CD14-positive monocyte (primary cell): Measurements from ENCODE around the gene AMPH. TPM values are rescaled to one million over a fixed set of nuclear protein-coding genes. Genes with fewer than 3 reads are reported as not detected.
"Not testable (repeated sequence)": the region's sequence is repeated elsewhere in the genome, so short reads cannot be mapped to it uniquely, and the experiment has no call there.

Experiments
- DNase-seq, 3 donors: peaks; one replicate each; pipeline ENCODE4 v3.0.0-alpha.2; 2011 to 2022
- H2AFZ ChIP-seq: 2 replicates; pipeline ENCODE4 v1.6.0; 2012; ENCODE audit warnings: mild to moderate bottlenecking, low read depth, low read length, inconsistent platforms; ENCODE audit not compliant: insufficient read depth, poor library complexity, severe bottlenecking
- H3K27ac ChIP-seq, 2 donors: 1 replicate in 1 of 2; 2 replicates in 1 of 2; pipeline ENCODE4 v1.5.1; 2012 to 2013; ENCODE audit warnings: low read length in 2 of 2, control low read depth in 1 of 2, inconsistent platforms in 1 of 2, low read depth in 1 of 2, mild to moderate bottlenecking in 1 of 2
- H3K27me3 ChIP-seq, 2 donors: one replicate each; pipeline versions ENCODE4 v1.6.0 to v1.6.1; 2011 to 2013; ENCODE audit warnings: low read length in 2 of 2; ENCODE audit not compliant: control insufficient read depth in 2 of 2, insufficient read depth in 2 of 2
- H3K36me3 ChIP-seq, 2 donors: replicated peaks in 1 of 2; 1 replicate in 1 of 2; 2 replicates in 1 of 2; pipeline versions ENCODE4 v1.5.1 to v1.6.1; 2012 to 2013; ENCODE audit warnings: low read length in 2 of 2, control low read depth in 1 of 2, inconsistent platforms in 1 of 2, mild to moderate bottlenecking in 1 of 2; ENCODE audit not compliant: insufficient read depth in 2 of 2, control insufficient read depth in 1 of 2
- H3K4me1 ChIP-seq, 2 donors: 1 replicate in 1 of 2; 2 replicates in 1 of 2; pipeline versions ENCODE4 v1.5.1 to v1.6.1; 2012 to 2013; ENCODE audit warnings: low read length in 2 of 2, control low read depth in 1 of 2, inconsistent platforms in 1 of 2, mild to moderate bottlenecking in 1 of 2, moderate library complexity in 1 of 2; ENCODE audit not compliant: insufficient read depth in 2 of 2, control insufficient read depth in 1 of 2
- H3K4me2 ChIP-seq: replicated peaks from 2 replicates; pipeline ENCODE3; 2012; ENCODE audit warnings: low read length, moderate library complexity, mild to moderate bottlenecking; ENCODE audit not compliant: poor library complexity, severe bottlenecking; ENCODE audit errors: extremely low read depth
- H3K4me3 ChIP-seq, 3 experiments: fragments of 200-600 bp in 1 of 3; sonication (generic) in 1 of 3; replicated peaks in 1 of 3; 1 replicate in 2 of 3; 2 replicates in 1 of 3; pipeline ENCODE4 v1.5.1; 2011 to 2013; ENCODE audit warnings: low read length in 3 of 3, mild to moderate bottlenecking in 3 of 3, control low read depth in 2 of 3, low read depth in 2 of 3, inconsistent platforms in 1 of 3, moderate library complexity in 1 of 3
- H3K79me2 ChIP-seq: 2 replicates; pipeline ENCODE4 v1.6.0; 2012; ENCODE audit warnings: mild to moderate bottlenecking, control low read depth, inconsistent platforms, low read length, moderate library complexity; ENCODE audit not compliant: insufficient read depth
- H3K9ac ChIP-seq: 2 replicates; pipeline ENCODE4 v1.6.0; 2017; ENCODE audit warnings: low read length, mild to moderate bottlenecking; ENCODE audit not compliant: insufficient read depth, poor library complexity, severe bottlenecking
- H3K9me3 ChIP-seq, 2 donors: replicated peaks in 1 of 2; 1 replicate in 1 of 2; 2 replicates in 1 of 2; pipeline versions ENCODE4 v1.5.1 to v1.6.1; 2012 to 2013; ENCODE audit warnings: low read length in 2 of 2, control low read depth in 1 of 2; ENCODE audit not compliant: control insufficient read depth in 1 of 2, insufficient read depth in 1 of 2
- H4K20me1 ChIP-seq: 2 replicates; pipeline ENCODE4 v1.6.0; 2012; ENCODE audit warnings: mild to moderate bottlenecking, low read length, control low read depth, moderate library complexity; ENCODE audit not compliant: insufficient read depth
- H3K27ac Mint-ChIP-seq, 7 donors: one replicate each; pipeline ENCODE4 v1.8.0; 2020; ENCODE audit warnings: mild to moderate bottlenecking in 7 of 7, mixed read lengths in 7 of 7, moderate library complexity in 6 of 7, inconsistent platforms in 2 of 7
- H3K27me3 Mint-ChIP-seq, 3 donors: one replicate each; pipeline ENCODE4 v1.8.0; 2021 to 2022; ENCODE audit warnings: low read depth in 3 of 3, mild to moderate bottlenecking in 3 of 3, mixed read lengths in 3 of 3, moderate library complexity in 3 of 3, inconsistent platforms in 1 of 3
- H3K36me3 Mint-ChIP-seq, 2 donors: one replicate each; pipeline ENCODE4 v1.8.0; 2020; ENCODE audit warnings: mixed read lengths in 2 of 2, inconsistent platforms in 1 of 2, mild to moderate bottlenecking in 1 of 2
- H3K4me1 Mint-ChIP-seq: one replicate; pipeline ENCODE4 v1.8.0; 2020; ENCODE audit warnings: mild to moderate bottlenecking, mixed read lengths
- H3K4me3 Mint-ChIP-seq, 2 donors: one replicate each; pipeline ENCODE4 v1.8.0; 2020; ENCODE audit warnings: mild to moderate bottlenecking in 2 of 2, mixed read lengths in 2 of 2, moderate library complexity in 1 of 2
- H3K9me3 Mint-ChIP-seq, 7 donors: one replicate each; pipeline ENCODE4 v1.8.0; 2020 to 2022; ENCODE audit warnings: mixed read lengths in 7 of 7, mild to moderate bottlenecking in 6 of 7, moderate library complexity in 6 of 7, inconsistent platforms in 2 of 7
- CTCF ChIP-seq: fragments of 200-600 bp; IDR thresholded peaks from one replicate; pipeline ENCODE4 v1.8.0; 2022; ENCODE audit warnings: antibody characterized with exemption, mild to moderate bottlenecking
- WGBS: methylation state at CpG from one replicate; pipeline ENCODE4 v1.1.5; 2013; ENCODE audit warnings: missing lambda C conversion rate; ENCODE audit not compliant: insufficient coverage; 5-methylcytosine and 5-hydroxymethylcytosine counted together
- intact Hi-C, 2 donors: fragments of 100-400 bp; cut with micrococcal nuclease; formaldehyde crosslinking; loops; one replicate each; pipeline versions ENCODE4 v1.15.0 to v1.15.1; 2023
- polyA plus RNA-seq, 3 donors: library from polyadenylated mRNA; depleted of rRNA in 1 of 3; unstranded in 2 of 3; stranded (reverse) in 1 of 3; fragments of 300-500 nt in 2 of 3; fragments of >200 nt in 1 of 3; fragmentation: Illumina TruSeq in 2 of 3; gene quantifications; 1 replicate in 2 of 3; 2 replicates in 1 of 3; pipeline ENCODE4 v1.2.3, GENCODE V29; 2012 to 2021

The AMPH gene
- polyA plus RNA-seq, 3 donors, result 0.61 to 0.96 (median 0.67) TPM

GRCh38 chr7:38351601-38352000, 279.6 kb downstream of the AMPH start:
- no peak overlapping the region for H3K4me3 ChIP-seq
- H4K20me1 ChIP-seq, result no peaks in the 10 kb centered on the region
- no CpG with 5 or more reads among the region's 4 CpGs for WGBS
- no peaks in the 10 kb centered on the region for H3K9me3 ChIP-seq
- peak in 2 of 3 donors; percentile 49 to 60 for DNase-seq
- TF ChIP-seq CTCF, result no peak
- no peak overlapping the region for H3K9ac ChIP-seq
- H3K79me2 ChIP-seq, result no peaks in the 10 kb centered on the region
- Mint-ChIP-seq H3K4me1 (peaks cover 35% of the 10 kb centered on the region), H3K9me3 (no peaks in the 10 kb centered on the region), H3K27me3 (no peaks in the 10 kb centered on the region), H3K4me3 (peak overlapping the region in 1 of 2 donors; percentile 51), H3K27ac (peak overlapping the region; percentile 16 to 99 (median 93)), H3K36me3 (peaks cover 0 to 3% of the 10 kb centered on the region in 2 donors)
- H3K4me1 ChIP-seq, result peaks cover 0 to 52% of the 10 kb centered on the region in 2 donors
- H3K4me2 ChIP-seq, result no peak overlapping the region
- no peaks in the 10 kb centered on the region for H3K36me3 ChIP-seq
- no peaks in the 10 kb centered on the region for H3K27me3 ChIP-seq
- intact Hi-C loops, result no loop called here
- no peak overlapping the region for H2AFZ ChIP-seq
- H3K27ac ChIP-seq, result no peak overlapping the region

- H3K36me3 ChIP-seq, H3K36me3 Mint-ChIP-seq, H4K20me1 ChIP-seq, intact Hi-C loops, H3K27me3 Mint-ChIP-seq, H2AFZ ChIP-seq, H3K4me2 ChIP-seq, H3K9me3 ChIP-seq, H3K9me3 Mint-ChIP-seq, DNase-seq, H3K9ac ChIP-seq, H3K27me3 ChIP-seq, H3K79me2 ChIP-seq: not testable (repeated sequence)
- Histone ChIP-seq H3K4me1 (peaks cover 3 to 56% of the 10 kb centered on the region in 2 donors), H3K27ac (peak overlapping the region in 1 of 2 donors; percentile 46), H3K4me3 (peak overlapping the region in 1 of 3 experiments; percentile 24)
- peak overlapping the region; percentile 91 to 99 (median 96) for H3K27ac Mint-ChIP-seq
- peak overlapping the region; percentile 56 to 88 for H3K4me3 Mint-ChIP-seq
- 14% methylated on average over 1 of the region's 3 CpGs for WGBS
- peaks cover 39% of the 10 kb centered on the region for H3K4me1 Mint-ChIP-seq
Measured at GRCh38 chr7:38350777-38351176, 280.4 kb downstream of the AMPH start.
